ENCODE results near the gene INSYN2A. TPM values are rescaled to one million over a fixed set of nuclear protein-coding genes. Genes with fewer than 3 reads are reported as not detected.

The INSYN2A gene
- total and polyA plus RNA-seq, 2 experiments from 2014 or later, result 0.43 to 0.54 TPM

- Histone ChIP-seq H2AFZ (no peak overlapping the region), H3K4me2 (ENCODE audit: unreplicated experiment) (no peak overlapping the region), H3K9me3 (ENCODE audit: low read depth) (no peaks in the 10 kb centered on the region), H3K36me3 (ENCODE audit: low read depth) (no peaks in the 10 kb centered on the region), H3K9ac (no peak overlapping the region), H3K9me2 (ENCODE audit: insufficient read depth) (no peaks in the 10 kb centered on the region), H3K79me2 (ENCODE audit: insufficient read depth) (no peaks in the 10 kb centered on the region), H4K20me1 (ENCODE audit: insufficient read depth) (no peaks in the 10 kb centered on the region; the same call in 1 of the 2 replicates), H3K27ac (no peak overlapping the region), H3K4me1 (ENCODE audit: insufficient read depth) (no peaks in the 10 kb centered on the region), H3K27me3 (replicated peaks; ENCODE audit: insufficient read depth) (no peaks in the 10 kb centered on the region), H3F3A (ENCODE audit: insufficient read depth) (no peaks in the 10 kb centered on the region), H3K4me3 (no peak overlapping the region)
- 95 to 100% methylated on average over 2 of the region's 2 CpGs for WGBS, 2 experiments (ENCODE audit: low coverage in 1 of 2, low lambda C conversion rate in 2 of 2, missing lambda C conversion rate in 2 of 2)
- TF ChIP-seq EZH2phosphoT487 (IDR thresholded peaks at IDR 0.05; ENCODE audit: insufficient read depth, low read depth) (no peak), EZH2 (IDR thresholded peaks at IDR 0.05; ENCODE audit: insufficient read depth, poor library complexity, severe bottlenecking) (no peak)
- in situ Hi-C loops (cut with MboI), result no loop called here
- DNase-seq, result no peak
These were observed 11.8 kb downstream of the INSYN2A start for GRCh38 chr10:127184582-127184981.

DNA sequence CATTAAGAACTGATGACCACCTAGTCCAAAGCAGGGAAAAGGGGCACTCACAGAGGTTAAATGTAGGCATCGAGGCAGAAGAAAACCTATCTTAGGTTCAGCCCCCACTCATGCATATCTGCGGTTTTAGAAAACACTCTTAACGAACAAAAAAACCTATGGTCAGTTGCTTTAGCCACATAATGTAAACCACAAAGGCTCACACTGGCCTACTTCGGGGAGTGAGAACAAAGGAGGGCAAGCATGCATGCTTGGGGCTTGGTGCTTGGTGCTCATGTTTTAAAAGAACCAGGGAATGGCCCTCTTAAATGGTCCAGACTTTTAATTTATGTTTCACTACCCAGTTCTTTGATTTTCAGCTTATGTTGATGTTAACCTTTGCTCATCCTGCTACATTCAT lies 14.2 kb downstream of the INSYN2A start:
- TF ChIP-seq EZH2phosphoT487 (IDR thresholded peaks at IDR 0.05; ENCODE audit: insufficient read depth, low read depth), result no peak
- no peak for TF ChIP-seq EZH2 (IDR thresholded peaks at IDR 0.05; ENCODE audit: insufficient read depth, poor library complexity, severe bottlenecking)
- H3K27ac ChIP-seq, result no peak overlapping the region
- H3K9me3 ChIP-seq (ENCODE audit: low read depth), result no peaks in the 10 kb centered on the region
- no peaks in the 10 kb centered on the region; the same call in 1 of the 2 replicates for H3K36me3 ChIP-seq (ENCODE audit: low read depth)
- no peak overlapping the region for H3K4me3 ChIP-seq
- H3K4me2 ChIP-seq (ENCODE audit: unreplicated experiment), result no peak overlapping the region
- DNase-seq, result no peak
- no peaks in the 10 kb centered on the region for H3K4me1 ChIP-seq (ENCODE audit: insufficient read depth)
- H3K79me2 ChIP-seq (ENCODE audit: insufficient read depth), result no peaks in the 10 kb centered on the region
- H3K9ac ChIP-seq, result no peak overlapping the region
- no peaks in the 10 kb centered on the region for H3K27me3 ChIP-seq (replicated peaks; ENCODE audit: insufficient read depth)
- H3F3A ChIP-seq (ENCODE audit: insufficient read depth), result no peaks in the 10 kb centered on the region
- no peak overlapping the region for H2AFZ ChIP-seq
- in situ Hi-C loops (cut with MboI), result no loop called here
- 95 to 96% methylated on average over 4 of the region's 4 CpGs for WGBS, 2 experiments (ENCODE audit: low coverage in 1 of 2, low lambda C conversion rate in 2 of 2, missing lambda C conversion rate in 2 of 2)
- no peaks in the 10 kb centered on the region for H3K9me2 ChIP-seq (ENCODE audit: insufficient read depth)
- no peaks in the 10 kb centered on the region; the same call in 1 of the 2 replicates for H4K20me1 ChIP-seq (ENCODE audit: insufficient read depth)

- no peaks in the 10 kb centered on the region for H3K27me3 ChIP-seq (replicated peaks; ENCODE audit: insufficient read depth)
- H3K4me3 ChIP-seq, result no peak overlapping the region
- H3K9ac ChIP-seq, result no peak overlapping the region
- no peak overlapping the region for H2AFZ ChIP-seq
- DNase-seq, result no peak
- in situ Hi-C loops (cut with MboI), result no loop called here
- TF ChIP-seq EZH2 (IDR thresholded peaks at IDR 0.05; ENCODE audit: insufficient read depth, poor library complexity, severe bottlenecking), result no peak
- no peak for TF ChIP-seq EZH2phosphoT487 (IDR thresholded peaks at IDR 0.05; ENCODE audit: insufficient read depth, low read depth)
- no peaks in the 10 kb centered on the region for H3F3A ChIP-seq (ENCODE audit: insufficient read depth)
- no peaks in the 10 kb centered on the region for H3K4me1 ChIP-seq (ENCODE audit: insufficient read depth)
- H4K20me1 ChIP-seq (ENCODE audit: insufficient read depth), result no peaks in the 10 kb centered on the region
- no peak overlapping the region for H3K4me2 ChIP-seq (ENCODE audit: unreplicated experiment)
- H3K79me2 ChIP-seq (ENCODE audit: insufficient read depth), result no peaks in the 10 kb centered on the region
- 87 to 92% methylated on average over 6 of the region's 6 CpGs for WGBS, 2 experiments (ENCODE audit: low coverage in 1 of 2, low lambda C conversion rate in 2 of 2, missing lambda C conversion rate in 2 of 2)
- no peaks in the 10 kb centered on the region; the same call in 1 of the 2 replicates for H3K36me3 ChIP-seq (ENCODE audit: low read depth)
- H3K27ac ChIP-seq, result no peak overlapping the region
- no peaks in the 10 kb centered on the region for H3K9me3 ChIP-seq (ENCODE audit: low read depth)
- H3K9me2 ChIP-seq (ENCODE audit: insufficient read depth), result no peaks in the 10 kb centered on the region
These were observed 16.7 kb downstream of the INSYN2A start for GRCh38 chr10:127179612-127180250.

DNA sequence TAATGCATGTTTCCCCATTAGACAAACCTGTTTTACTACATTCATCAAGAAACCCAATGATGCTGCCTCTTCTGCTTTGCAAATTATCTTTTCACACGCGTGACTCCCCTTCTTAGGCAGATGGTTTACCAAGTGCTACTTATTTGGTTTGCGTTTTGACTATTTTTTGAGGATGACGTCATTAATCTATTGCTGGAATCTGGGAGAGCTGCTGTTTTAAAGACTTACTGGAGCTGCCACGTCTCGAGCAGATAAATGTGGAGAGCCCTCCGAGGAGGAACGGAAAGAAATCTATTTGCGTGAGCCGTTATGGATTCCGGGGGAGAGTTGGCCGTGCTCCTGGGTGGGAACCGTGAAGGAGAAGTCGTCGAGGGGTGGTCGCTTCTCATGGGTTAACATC lies 19.7 kb downstream of the INSYN2A start:
- no peaks in the 10 kb centered on the region for H3K9me3 ChIP-seq (ENCODE audit: low read depth)
- TF ChIP-seq EZH2phosphoT487 (IDR thresholded peaks at IDR 0.05; ENCODE audit: insufficient read depth, low read depth), result no peak
- TF ChIP-seq EZH2 (IDR thresholded peaks at IDR 0.05; ENCODE audit: insufficient read depth, poor library complexity, severe bottlenecking), result no peak
- no peaks in the 10 kb centered on the region for H3K79me2 ChIP-seq (ENCODE audit: insufficient read depth)
- H3K27me3 ChIP-seq (replicated peaks; ENCODE audit: insufficient read depth), result no peaks in the 10 kb centered on the region
- no peaks in the 10 kb centered on the region; the same call in 1 of the 2 replicates for H3K36me3 ChIP-seq (ENCODE audit: low read depth)
- no peak overlapping the region for H3K4me2 ChIP-seq (ENCODE audit: unreplicated experiment)
- H3F3A ChIP-seq (ENCODE audit: insufficient read depth), result no peaks in the 10 kb centered on the region
- no peaks in the 10 kb centered on the region for H3K9me2 ChIP-seq (ENCODE audit: insufficient read depth)
- no peak overlapping the region for H3K27ac ChIP-seq
- 83 to 86% methylated on average over 16 of the region's 16 CpGs for WGBS, 2 experiments (ENCODE audit: low coverage in 1 of 2, low lambda C conversion rate in 2 of 2, missing lambda C conversion rate in 2 of 2)
- H2AFZ ChIP-seq, result no peak overlapping the region
- H3K9ac ChIP-seq, result no peak overlapping the region
- no peaks in the 10 kb centered on the region for H3K4me1 ChIP-seq (ENCODE audit: insufficient read depth)
- no peak overlapping the region for H3K4me3 ChIP-seq
- in situ Hi-C loops (cut with MboI), result no loop called here
- no peak for DNase-seq
- H4K20me1 ChIP-seq (ENCODE audit: insufficient read depth), result no peaks in the 10 kb centered on the region
